HEK293 (cell line): Measurements from ENCODE around the gene EIF5A.

ENCODE experiments used
- CTCF ChIA-PET: fragments of 350-600 bp; formaldehyde crosslinking; extraction: SDS; loops from one replicate; lab custom pipeline; 2021; ENCODE audit warnings: antibody characterized with exemption; lab: Yijun Ruan, JAX
- POLR2A ChIA-PET: fragments of 300-600 bp; formaldehyde crosslinking; extraction: SDS; loops from one replicate; lab custom pipeline; 2020; ENCODE audit warnings: antibody characterized with exemption, inconsistent platforms; lab: Yijun Ruan, JAX
- H3K27ac ChIP-seq: fragments of 200-500 bp; sonication (Bioruptor generic); 2 replicates; pipeline ENCODE4 v1.5.1; 2014; ENCODE audit warnings: low read depth, low read length, control low read depth, inconsistent platforms; ENCODE audit errors: extremely low read depth
- H3K36me3 ChIP-seq, 2 experiments: fragments of 200-500 bp in 1 of 2; sonication (Bioruptor generic) in 1 of 2; 1 replicate in 1 of 2; 2 replicates in 1 of 2; pipeline ENCODE4 v1.5.1; 2014 to 2017; ENCODE audit warnings: inconsistent platforms in 2 of 2, low read length in 2 of 2; ENCODE audit not compliant: control insufficient read depth in 2 of 2, insufficient read depth in 1 of 2
- H3K4me1 ChIP-seq: fragments of 200-500 bp; sonication (Bioruptor generic); 2 replicates; pipeline ENCODE4 v1.5.1; 2014; ENCODE audit warnings: mild to moderate bottlenecking, low read length, inconsistent platforms; ENCODE audit not compliant: control insufficient read depth, insufficient read depth
- H3K4me3 ChIP-seq: 2 replicates; pipeline ENCODE4 v1.5.1; 2011; ENCODE audit warnings: low read depth, mild to moderate bottlenecking, control low read depth, low read length, moderate library complexity
- H3K9me3 ChIP-seq: fragments of 200-500 bp; sonication (Bioruptor generic); 2 replicates; pipeline ENCODE4 v1.5.1; 2014; ENCODE audit warnings: low read depth, low read length, inconsistent platforms; ENCODE audit not compliant: control insufficient read depth, insufficient read depth
- ZNF155 ChIP-seq: fragments of 450-650 bp; formaldehyde crosslinking; IDR thresholded peaks from 2 replicates; pipeline ENCODE4 v1.5.1; 2016; ENCODE audit warnings: missing biosample characterization, missing genetic modification characterization
- ZNF24 ChIP-seq: fragments of 450-650 bp; formaldehyde crosslinking; IDR thresholded peaks from 2 replicates; pipeline ENCODE4 v1.5.1; 2016; ENCODE audit warnings: missing biosample characterization, missing genetic modification characterization
- ZNF549 ChIP-seq: fragments of 450-650 bp; IDR thresholded peaks from 2 replicates; pipeline ENCODE4 v1.5.1; 2018; ENCODE audit warnings: missing biosample characterization, missing genetic modification characterization, mild to moderate bottlenecking, inconsistent platforms, moderate library complexity
- ZNF555 ChIP-seq: fragments of 450-650 bp; formaldehyde crosslinking; conservative IDR thresholded peaks from 2 replicates; pipeline ENCODE4 v1.5.1; 2017; ENCODE audit warnings: missing biosample characterization, mild to moderate bottlenecking, missing genetic modification characterization, inconsistent platforms
- ZNF600 ChIP-seq: fragments of 450-650 bp; formaldehyde crosslinking; IDR thresholded peaks from 2 replicates; pipeline ENCODE4 v1.5.1; 2016; ENCODE audit warnings: missing biosample characterization, missing genetic modification characterization
- ZNF610 ChIP-seq: fragments of 450-650 bp; formaldehyde crosslinking; IDR thresholded peaks from 2 replicates; pipeline ENCODE4 v1.5.1; 2016; ENCODE audit warnings: missing biosample characterization, missing genetic modification characterization, borderline replicate concordance
- ZNF664 ChIP-seq: fragments of 450-650 bp; formaldehyde crosslinking; IDR thresholded peaks from 2 replicates; pipeline ENCODE4 v1.5.1; 2016; ENCODE audit warnings: missing biosample characterization, missing genetic modification characterization
- ZNF677 ChIP-seq: fragments of 450-650 bp; IDR thresholded peaks from 2 replicates; pipeline ENCODE4 v1.5.0; 2018; ENCODE audit warnings: missing biosample characterization, mild to moderate bottlenecking, missing genetic modification characterization, moderate library complexity
- TF ChIP-seq, protein P1 (sequence below): fragments of 450-650 bp; formaldehyde crosslinking; IDR thresholded peaks from 2 replicates; pipeline ENCODE4 v1.5.1; 2016; ENCODE audit warnings: missing biosample characterization, missing genetic modification characterization
- TF ChIP-seq, protein P2 (sequence below): fragments of 450-650 bp; formaldehyde crosslinking; IDR thresholded peaks from 2 replicates; pipeline ENCODE4 v1.5.1; 2017; ENCODE audit warnings: missing biosample characterization, missing genetic modification characterization
- TF ChIP-seq, protein P3 (sequence below): fragments of 450-650 bp; IDR thresholded peaks from 2 replicates; pipeline ENCODE4 v1.5.1; 2018; ENCODE audit warnings: missing biosample characterization, mild to moderate bottlenecking, missing genetic modification characterization
- TF ChIP-seq, protein P4 (sequence below): fragments of 450-650 bp; formaldehyde crosslinking; IDR thresholded peaks from 2 replicates; pipeline ENCODE4 v1.5.1; 2017; ENCODE audit warnings: missing biosample characterization, mild to moderate bottlenecking, missing genetic modification characterization, moderate library complexity
- TF ChIP-seq, protein P5 (sequence below): fragments of 450-650 bp; formaldehyde crosslinking; IDR thresholded peaks from 2 replicates; pipeline ENCODE4; 2016; ENCODE audit warnings: missing biosample characterization, missing genetic modification characterization

Gene EIF5A

DNA sequence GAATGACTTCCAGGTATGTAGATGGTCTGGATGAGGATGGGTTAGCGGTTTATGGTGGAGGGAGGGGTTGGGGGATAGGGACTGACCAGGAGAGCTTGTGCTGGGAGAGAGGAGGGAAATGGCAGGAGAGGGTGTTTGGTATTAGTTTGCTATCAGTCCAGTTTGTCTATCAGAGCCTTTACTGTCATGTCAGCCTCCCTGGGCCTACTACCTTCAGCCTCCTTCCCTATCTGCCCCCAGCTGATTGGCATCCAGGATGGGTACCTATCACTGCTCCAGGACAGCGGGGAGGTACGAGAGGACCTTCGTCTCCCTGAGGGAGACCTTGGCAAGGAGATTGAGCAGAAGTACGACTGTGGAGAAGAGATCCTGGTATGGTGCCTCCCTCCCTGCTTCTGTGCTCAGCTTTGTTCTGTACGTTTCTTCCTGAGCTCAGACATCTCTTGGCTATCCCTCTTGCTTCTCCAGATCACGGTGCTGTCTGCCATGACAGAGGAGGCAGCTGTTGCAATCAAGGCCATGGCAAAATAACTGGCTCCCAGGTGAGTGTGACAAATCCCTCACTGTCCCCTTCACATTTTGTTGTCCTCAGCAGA is 3.8 kb downstream of the EIF5A start:
- H3K27ac ChIP-seq, result peak overlapping the region; percentile 42; the same call in 1 of the 2 replicates
- H3K9me3 ChIP-seq, result no peaks in the 10 kb centered on the region
- TF ChIP-seq, protein P1, sequence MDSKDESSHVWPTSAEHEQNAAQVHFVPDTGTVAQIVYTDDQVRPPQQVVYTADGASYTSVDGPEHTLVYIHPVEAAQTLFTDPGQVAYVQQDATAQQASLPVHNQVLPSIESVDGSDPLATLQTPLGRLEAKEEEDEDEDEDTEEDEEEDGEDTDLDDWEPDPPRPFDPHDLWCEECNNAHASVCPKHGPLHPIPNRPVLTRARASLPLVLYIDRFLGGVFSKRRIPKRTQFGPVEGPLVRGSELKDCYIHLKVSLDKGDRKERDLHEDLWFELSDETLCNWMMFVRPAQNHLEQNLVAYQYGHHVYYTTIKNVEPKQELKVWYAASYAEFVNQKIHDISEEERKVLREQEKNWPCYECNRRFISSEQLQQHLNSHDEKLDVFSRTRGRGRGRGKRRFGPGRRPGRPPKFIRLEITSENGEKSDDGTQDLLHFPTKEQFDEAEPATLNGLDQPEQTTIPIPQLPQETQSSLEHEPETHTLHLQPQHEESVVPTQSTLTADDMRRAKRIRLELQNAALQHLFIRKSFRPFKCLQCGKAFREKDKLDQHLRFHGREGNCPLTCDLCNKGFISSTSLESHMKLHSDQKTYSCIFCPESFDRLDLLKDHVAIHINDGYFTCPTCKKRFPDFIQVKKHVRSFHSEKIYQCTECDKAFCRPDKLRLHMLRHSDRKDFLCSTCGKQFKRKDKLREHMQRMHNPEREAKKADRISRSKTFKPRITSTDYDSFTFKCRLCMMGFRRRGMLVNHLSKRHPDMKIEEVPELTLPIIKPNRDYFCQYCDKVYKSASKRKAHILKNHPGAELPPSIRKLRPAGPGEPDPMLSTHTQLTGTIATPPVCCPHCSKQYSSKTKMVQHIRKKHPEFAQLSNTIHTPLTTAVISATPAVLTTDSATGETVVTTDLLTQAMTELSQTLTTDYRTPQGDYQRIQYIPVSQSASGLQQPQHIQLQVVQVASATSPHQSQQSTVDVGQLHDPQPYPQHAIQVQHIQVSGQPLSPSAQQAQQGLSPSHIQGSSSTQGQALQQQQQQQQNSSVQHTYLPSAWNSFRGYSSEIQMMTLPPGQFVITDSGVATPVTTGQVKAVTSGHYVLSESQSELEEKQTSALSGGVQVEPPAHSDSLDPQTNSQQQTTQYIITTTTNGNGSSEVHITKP (tag by site-specific recombination), result peak; percentile 54
- TF ChIP-seq ZNF155 (no peak), ZNF600 (tag by site-specific recombination) (0 out of 2 replicates have a peak, but pooled peaks have one; percentile 50)
- TF ChIP-seq, all 188 proteins: peak for 2
- ChIA-PET POLR2A (interaction anchor here (1.2 to 3.9 kb wide), 3 partner anchors 13 to 25 kb away, joined by 3 to 36 read pairs (median 5); partner anchors contain the start of genes ACAP1 and NEURL4), CTCF (interaction anchor here (1.7 to 4.1 kb wide), 2 partner anchors 13 to 15 kb away, joined by 4 to 22 read pairs; no protein-coding TSS in a partner anchor)
- peaks cover 35 to 58% of the 10 kb centered on the region in 2 experiments for H3K36me3 ChIP-seq
- no peak overlapping the region for H3K4me3 ChIP-seq
- peaks cover 21% of the 10 kb centered on the region for H3K4me1 ChIP-seq

DNA sequence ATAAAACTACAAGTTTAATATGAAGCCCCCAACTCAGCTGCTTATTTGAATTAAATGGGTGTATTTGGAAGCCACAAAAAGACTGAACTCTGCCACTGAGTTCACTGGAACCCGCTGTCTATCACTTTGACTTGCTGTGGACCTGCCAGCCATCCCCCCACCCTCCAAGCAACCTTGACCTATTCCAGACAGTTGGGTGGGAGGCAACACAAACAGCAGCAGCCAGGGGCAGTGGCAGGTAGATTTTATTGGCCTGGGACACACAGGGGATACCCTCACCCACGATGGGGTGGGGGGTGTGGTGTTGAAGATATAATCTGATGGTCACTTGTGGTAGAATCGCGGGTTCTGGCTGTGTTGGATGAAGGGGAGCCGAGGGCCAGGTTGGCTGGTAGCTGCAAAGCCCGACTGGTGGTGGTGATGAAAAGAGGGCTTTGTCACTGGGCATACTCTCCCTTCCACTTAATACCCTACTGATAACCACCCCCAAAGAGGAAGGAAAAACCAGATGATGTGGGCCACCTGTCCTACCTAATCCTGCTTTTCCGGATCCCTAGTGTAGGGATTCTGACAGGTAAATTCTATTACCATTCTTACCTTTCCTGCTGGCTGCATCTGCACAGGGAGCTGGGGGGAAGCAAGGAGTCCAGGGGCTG is 5.1 kb downstream of the EIF5A start:
- Histone ChIP-seq H3K27ac (peak overlapping the region; percentile 54; the same call in 1 of the 2 replicates), H3K9me3 (no peaks in the 10 kb centered on the region), H3K4me1 (peaks cover 19% of the 10 kb centered on the region), H3K4me3 (no peak overlapping the region), H3K36me3 (peaks cover 35 to 67% of the 10 kb centered on the region in 2 experiments)
- no peak for TF ChIP-seq ZNF677
- TF ChIP-seq, protein P2, sequence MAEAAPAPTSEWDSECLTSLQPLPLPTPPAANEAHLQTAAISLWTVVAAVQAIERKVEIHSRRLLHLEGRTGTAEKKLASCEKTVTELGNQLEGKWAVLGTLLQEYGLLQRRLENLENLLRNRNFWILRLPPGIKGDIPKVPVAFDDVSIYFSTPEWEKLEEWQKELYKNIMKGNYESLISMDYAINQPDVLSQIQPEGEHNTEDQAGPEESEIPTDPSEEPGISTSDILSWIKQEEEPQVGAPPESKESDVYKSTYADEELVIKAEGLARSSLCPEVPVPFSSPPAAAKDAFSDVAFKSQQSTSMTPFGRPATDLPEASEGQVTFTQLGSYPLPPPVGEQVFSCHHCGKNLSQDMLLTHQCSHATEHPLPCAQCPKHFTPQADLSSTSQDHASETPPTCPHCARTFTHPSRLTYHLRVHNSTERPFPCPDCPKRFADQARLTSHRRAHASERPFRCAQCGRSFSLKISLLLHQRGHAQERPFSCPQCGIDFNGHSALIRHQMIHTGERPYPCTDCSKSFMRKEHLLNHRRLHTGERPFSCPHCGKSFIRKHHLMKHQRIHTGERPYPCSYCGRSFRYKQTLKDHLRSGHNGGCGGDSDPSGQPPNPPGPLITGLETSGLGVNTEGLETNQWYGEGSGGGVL (tag by site-specific recombination), result no peak
- TF ChIP-seq ZNF549 (tag by site-specific recombination), result no peak
- TF ChIP-seq, protein P3, sequence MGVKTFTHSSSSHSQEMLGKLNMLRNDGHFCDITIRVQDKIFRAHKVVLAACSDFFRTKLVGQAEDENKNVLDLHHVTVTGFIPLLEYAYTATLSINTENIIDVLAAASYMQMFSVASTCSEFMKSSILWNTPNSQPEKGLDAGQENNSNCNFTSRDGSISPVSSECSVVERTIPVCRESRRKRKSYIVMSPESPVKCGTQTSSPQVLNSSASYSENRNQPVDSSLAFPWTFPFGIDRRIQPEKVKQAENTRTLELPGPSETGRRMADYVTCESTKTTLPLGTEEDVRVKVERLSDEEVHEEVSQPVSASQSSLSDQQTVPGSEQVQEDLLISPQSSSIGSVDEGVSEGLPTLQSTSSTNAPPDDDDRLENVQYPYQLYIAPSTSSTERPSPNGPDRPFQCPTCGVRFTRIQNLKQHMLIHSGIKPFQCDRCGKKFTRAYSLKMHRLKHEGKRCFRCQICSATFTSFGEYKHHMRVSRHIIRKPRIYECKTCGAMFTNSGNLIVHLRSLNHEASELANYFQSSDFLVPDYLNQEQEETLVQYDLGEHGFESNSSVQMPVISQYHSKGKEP (tag by site-specific recombination), result no peak
- no peak for TF ChIP-seq ZNF24 (tag by site-specific recombination)
- no peak for TF ChIP-seq ZNF610
- TF ChIP-seq ZNF555, result no peak
- TF ChIP-seq ZNF664 (tag by site-specific recombination), result no peak
- TF ChIP-seq, protein P4, sequence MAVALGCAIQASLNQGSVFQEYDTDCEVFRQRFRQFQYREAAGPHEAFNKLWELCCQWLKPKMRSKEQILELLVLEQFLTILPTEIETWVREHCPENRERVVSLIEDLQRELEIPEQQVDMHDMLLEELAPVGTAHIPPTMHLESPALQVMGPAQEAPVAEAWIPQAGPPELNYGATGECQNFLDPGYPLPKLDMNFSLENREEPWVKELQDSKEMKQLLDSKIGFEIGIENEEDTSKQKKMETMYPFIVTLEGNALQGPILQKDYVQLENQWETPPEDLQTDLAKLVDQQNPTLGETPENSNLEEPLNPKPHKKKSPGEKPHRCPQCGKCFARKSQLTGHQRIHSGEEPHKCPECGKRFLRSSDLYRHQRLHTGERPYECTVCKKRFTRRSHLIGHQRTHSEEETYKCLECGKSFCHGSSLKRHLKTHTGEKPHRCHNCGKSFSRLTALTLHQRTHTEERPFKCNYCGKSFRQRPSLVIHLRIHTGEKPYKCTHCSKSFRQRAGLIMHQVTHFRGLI (tag by site-specific recombination), result peak; percentile 76
- TF ChIP-seq ZNF600 (tag by site-specific recombination), result 0 out of 2 replicates have a peak, but pooled peaks have one; percentile 10
- TF ChIP-seq, protein P5, sequence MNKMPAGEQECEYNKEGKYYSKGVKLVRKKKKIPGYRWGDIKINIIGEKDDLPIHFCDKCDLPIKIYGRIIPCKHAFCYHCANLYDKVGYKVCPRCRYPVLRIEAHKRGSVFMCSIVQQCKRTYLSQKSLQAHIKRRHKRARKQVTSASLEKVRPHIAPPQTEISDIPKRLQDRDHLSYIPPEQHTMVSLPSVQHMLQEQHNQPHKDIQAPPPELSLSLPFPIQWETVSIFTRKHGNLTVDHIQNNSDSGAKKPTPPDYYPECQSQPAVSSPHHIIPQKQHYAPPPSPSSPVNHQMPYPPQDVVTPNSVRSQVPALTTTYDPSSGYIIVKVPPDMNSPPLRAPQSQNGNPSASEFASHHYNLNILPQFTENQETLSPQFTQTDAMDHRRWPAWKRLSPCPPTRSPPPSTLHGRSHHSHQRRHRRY (tag by site-specific recombination), result no peak
- CTCF ChIA-PET, result interaction anchor here (0.9 to 4.1 kb wide), 6 partner anchors 9 to 248 kb away, joined by 3 to 22 read pairs (median 4); partner anchors contain the start of genes ACADVL, DLG4 and NEURL4
- POLR2A ChIA-PET, result interaction anchor here (1.0 to 4.1 kb wide), 9 partner anchors 9 to 261 kb away, joined by 3 to 42 read pairs (median 4); partner anchors contain the start of genes DVL2, GABARAP, NEURL4 and PLSCR3
